ENCODE measurements around the gene DNM3. TPM values are rescaled to one million over a fixed set of nuclear protein-coding genes. Genes with fewer than 3 reads are reported as not detected.
A peak's percentile ranks its signal among the peaks of the same experiment; 100 is the strongest.

The DNM3 gene
- polyA plus RNA-seq, 1 donor (not counting 4 experiments of a cell fraction or from before 2014, with no cell fraction given), result 2.0 TPM

DNA sequence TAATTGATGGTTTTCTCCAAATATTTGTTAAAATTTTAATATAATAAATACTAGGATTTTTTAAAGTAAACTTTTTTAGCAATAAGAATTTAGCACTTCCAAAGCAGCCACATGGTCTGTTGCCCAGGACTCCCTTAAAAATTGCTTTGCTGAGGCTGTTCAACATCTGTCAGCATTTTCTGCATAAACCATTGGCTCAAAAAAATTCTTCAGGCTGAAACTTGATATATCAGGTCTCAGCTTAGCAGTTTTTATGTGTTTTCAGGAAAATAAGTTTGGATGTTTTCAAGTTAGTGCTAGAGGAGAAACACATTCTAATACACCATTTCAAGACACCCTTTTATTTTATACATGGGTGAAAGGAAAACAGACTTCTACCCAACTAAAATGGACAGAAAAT lies 510.0 kb downstream of the DNM3 start:
- Histone ChIP-seq H3K36me3 (ENCODE audit: control insufficient read depth in 2 of 2, extremely low read depth in 1 of 2, insufficient read depth in 2 of 2, low read length in 2 of 2) (no peaks in the 10 kb centered on the region), H3K9me3 (ENCODE audit: control insufficient read depth, low read depth, low read length) (no peaks in the 10 kb centered on the region), H2AFZ (ENCODE audit: control insufficient read depth, low read length) (no peak overlapping the region), H3K9me1 (ENCODE audit: control insufficient read depth, extremely low read depth, insufficient read depth, low read length) (no peaks in the 10 kb centered on the region), H3K79me2 (ENCODE audit: control insufficient read depth, insufficient read depth, low read length) (no peaks in the 10 kb centered on the region), H3K9ac (ENCODE audit: control insufficient read depth, extremely low read depth, insufficient read depth, low read length) (no peak overlapping the region), H3K4me2 (ENCODE audit: control insufficient read depth, extremely low read depth, insufficient read depth, low read depth, low read length) (no peak overlapping the region), H3K27me3 (ENCODE audit: control insufficient read depth, extremely low read depth, insufficient read depth, low read length) (no peaks in the 10 kb centered on the region), H4K20me1 (ENCODE audit: control insufficient read depth, extremely low read depth, insufficient read depth, low read length) (no peaks in the 10 kb centered on the region), H3K27ac (ENCODE audit: control insufficient read depth, insufficient read depth, low read length) (no peak overlapping the region), H3K4me3 (ENCODE audit: control insufficient read depth in 2 of 3, extremely low read depth in 1 of 3, insufficient read depth in 2 of 3, low read depth in 1 of 3, low read length in 3 of 3) (no peak overlapping the region), H3K4me1 (ENCODE audit: control insufficient read depth, extremely low read depth, insufficient read depth, low read length) (peaks cover 24% of the 10 kb centered on the region)
- dilution Hi-C loops (cut with MboI; ENCODE audit: extremely low pct_ligation_motif_present, low sequenced_read_pairs), result no loop called here
- no peak for FAIRE-seq
- TF ChIP-seq, protein P1, sequence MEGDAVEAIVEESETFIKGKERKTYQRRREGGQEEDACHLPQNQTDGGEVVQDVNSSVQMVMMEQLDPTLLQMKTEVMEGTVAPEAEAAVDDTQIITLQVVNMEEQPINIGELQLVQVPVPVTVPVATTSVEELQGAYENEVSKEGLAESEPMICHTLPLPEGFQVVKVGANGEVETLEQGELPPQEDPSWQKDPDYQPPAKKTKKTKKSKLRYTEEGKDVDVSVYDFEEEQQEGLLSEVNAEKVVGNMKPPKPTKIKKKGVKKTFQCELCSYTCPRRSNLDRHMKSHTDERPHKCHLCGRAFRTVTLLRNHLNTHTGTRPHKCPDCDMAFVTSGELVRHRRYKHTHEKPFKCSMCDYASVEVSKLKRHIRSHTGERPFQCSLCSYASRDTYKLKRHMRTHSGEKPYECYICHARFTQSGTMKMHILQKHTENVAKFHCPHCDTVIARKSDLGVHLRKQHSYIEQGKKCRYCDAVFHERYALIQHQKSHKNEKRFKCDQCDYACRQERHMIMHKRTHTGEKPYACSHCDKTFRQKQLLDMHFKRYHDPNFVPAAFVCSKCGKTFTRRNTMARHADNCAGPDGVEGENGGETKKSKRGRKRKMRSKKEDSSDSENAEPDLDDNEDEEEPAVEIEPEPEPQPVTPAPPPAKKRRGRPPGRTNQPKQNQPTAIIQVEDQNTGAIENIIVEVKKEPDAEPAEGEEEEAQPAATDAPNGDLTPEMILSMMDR (optimal IDR thresholded peaks at IDR 0.05 in 1 of 3, IDR thresholded peaks at IDR 0.05 in 1 of 3, conservative IDR thresholded peaks at IDR 0.05 in 1 of 3; ENCODE audit: extremely low read depth in 1 of 3, insufficient read depth in 2 of 3, low read length in 3 of 3), result no peak
- TF ChIP-seq EZH2 (IDR thresholded peaks at IDR 0.05; ENCODE audit: low read length), result no peak
- DNase-seq (ENCODE audit: low read depth, low spot score), result no peak

DNA sequence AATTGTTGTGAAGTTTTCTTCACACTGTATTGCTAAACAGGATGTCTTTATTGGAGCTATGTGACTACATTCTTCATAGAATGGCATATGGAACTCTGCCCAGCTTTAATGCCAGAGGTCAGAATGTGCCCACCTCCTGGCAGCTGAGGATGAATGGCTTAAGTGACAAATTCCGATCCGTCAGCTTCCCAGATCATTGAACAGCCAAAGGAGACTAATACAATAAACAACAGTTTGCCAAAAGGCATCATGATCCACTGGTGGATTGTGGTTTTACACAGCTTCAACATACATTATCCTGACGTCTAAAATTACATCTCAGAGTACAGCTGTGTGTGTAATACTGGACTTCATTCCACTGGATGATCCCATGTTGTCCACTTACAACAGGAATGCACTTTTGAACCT lies 510.5 kb downstream of the DNM3 start:
- Histone ChIP-seq H3K9ac (ENCODE audit: control insufficient read depth, extremely low read depth, insufficient read depth, low read length) (no peak overlapping the region), H3K27me3 (ENCODE audit: control insufficient read depth, extremely low read depth, insufficient read depth, low read length) (no peaks in the 10 kb centered on the region), H3K4me1 (ENCODE audit: control insufficient read depth, extremely low read depth, insufficient read depth, low read length) (peaks cover 28% of the 10 kb centered on the region), H3K4me2 (ENCODE audit: control insufficient read depth, extremely low read depth, insufficient read depth, low read depth, low read length) (peak overlapping the region; percentile 79), H3K9me1 (ENCODE audit: control insufficient read depth, extremely low read depth, insufficient read depth, low read length) (no peaks in the 10 kb centered on the region), H2AFZ (ENCODE audit: control insufficient read depth, low read length) (no peak overlapping the region), H3K4me3 (ENCODE audit: control insufficient read depth in 2 of 3, extremely low read depth in 1 of 3, insufficient read depth in 2 of 3, low read depth in 1 of 3, low read length in 3 of 3) (no peak overlapping the region), H4K20me1 (ENCODE audit: control insufficient read depth, extremely low read depth, insufficient read depth, low read length) (no peaks in the 10 kb centered on the region), H3K79me2 (ENCODE audit: control insufficient read depth, insufficient read depth, low read length) (no peaks in the 10 kb centered on the region), H3K9me3 (ENCODE audit: control insufficient read depth, low read depth, low read length) (no peaks in the 10 kb centered on the region), H3K27ac (ENCODE audit: control insufficient read depth, insufficient read depth, low read length) (peak overlapping the region; percentile 54), H3K36me3 (ENCODE audit: control insufficient read depth in 2 of 2, extremely low read depth in 1 of 2, insufficient read depth in 2 of 2, low read length in 2 of 2) (no peaks in the 10 kb centered on the region)
- dilution Hi-C loops (cut with MboI; ENCODE audit: extremely low pct_ligation_motif_present, low sequenced_read_pairs), result no loop called here
- DNase-seq (ENCODE audit: low read depth, low spot score) (no peak), FAIRE-seq (peak; percentile 67)
- TF ChIP-seq, protein P1 (optimal IDR thresholded peaks at IDR 0.05 in 1 of 3, IDR thresholded peaks at IDR 0.05 in 1 of 3, conservative IDR thresholded peaks at IDR 0.05 in 1 of 3; ENCODE audit: extremely low read depth in 1 of 3, insufficient read depth in 2 of 3, low read length in 3 of 3), result no peak
- TF ChIP-seq EZH2 (IDR thresholded peaks at IDR 0.05; ENCODE audit: low read length), result no peak
